HG03039 (cell line): ENCODE data around the gene FBXO7.
"Not testable (repeated sequence)": the region's sequence is repeated elsewhere in the genome, so short reads cannot be mapped to it uniquely, and the experiment has no call there.

Source experiments
- ATAC-seq: cut with Tn5 transposase; IDR thresholded peaks from one replicate; pipeline ENCODE4 v1.9.1; 2021; ENCODE audit warnings: mild to moderate bottlenecking, moderate library complexity; ENCODE audit not compliant: unreplicated experiment

The FBXO7 gene

GRCh38 chr22:32474635-32475467 lies at the start of gene FBXO7:
Gene FBXO7, plus strand, starts transcription at chr22:32474811. Its CDS starts 192 bp downstream, at chr22:32475003.
- peak; percentile 62 for ATAC-seq

- no peak for ATAC-seq
These were observed 47.7 kb upstream of the FBXO7 start for GRCh38 chr22:32426881-32427280.

GRCh38 chr22:32430352-32430751 lies 44.3 kb upstream of the FBXO7 start:
- no peak for ATAC-seq

GRCh38 chr22:32444068-32444467 lies 30.5 kb upstream of the FBXO7 start:
- ATAC-seq = no peak

- no peak for ATAC-seq
These were observed 28.3 kb upstream of the FBXO7 start for GRCh38 chr22:32446321-32446720.

GRCh38 chr22:32448980-32449379 lies 25.6 kb upstream of the FBXO7 start:
- ATAC-seq = no peak

GRCh38 chr22:32457031-32457430 lies 17.6 kb upstream of the FBXO7 start:
- ATAC-seq = no peak

- ATAC-seq = no peak
These were observed 12.2 kb upstream of the FBXO7 start for GRCh38 chr22:32462452-32462851.

- ATAC-seq = no peak
These were observed 8.9 kb upstream of the FBXO7 start for GRCh38 chr22:32465661-32466060.

GRCh38 chr22:32466496-32466895 lies 8.1 kb upstream of the FBXO7 start:
- ATAC-seq = no peak

- ATAC-seq = no peak
These were observed 4.8 kb upstream of the FBXO7 start for GRCh38 chr22:32469799-32470212.

- ATAC-seq = no peak
These were observed 1.1 kb upstream of the FBXO7 start for GRCh38 chr22:32473388-32473952.

GRCh38 chr22:32475468-32476010 lies 928 bp downstream of the FBXO7 start:
- no peak for ATAC-seq

- ATAC-seq = no peak
These were observed 1.9 kb downstream of the FBXO7 start for GRCh38 chr22:32476281-32477195.

GRCh38 chr22:32477596-32477995 lies 3.0 kb downstream of the FBXO7 start:
- no peak for ATAC-seq

- ATAC-seq = not testable (repeated sequence)
These were observed 3.9 kb downstream of the FBXO7 start for GRCh38 chr22:32478552-32478951.

- ATAC-seq = no peak
These were observed 4.4 kb downstream of the FBXO7 start for GRCh38 chr22:32478994-32479393.

- ATAC-seq = no peak
These were observed 5.6 kb downstream of the FBXO7 start for GRCh38 chr22:32480238-32480637.

GRCh38 chr22:32482708-32483107 lies 8.1 kb downstream of the FBXO7 start:
- ATAC-seq = no peak

GRCh38 chr22:32486656-32487390 lies 12.2 kb downstream of the FBXO7 start:
- ATAC-seq = no peak
